ENCODE data around the gene ZSCAN31.
"Not testable (repeated sequence)": the region's sequence is repeated elsewhere in the genome, so short reads cannot be mapped to it uniquely, and the experiment has no call there.

GRCh38 chr6:28317866-28318265 is 18.1 kb downstream of the ZSCAN31 start:
- not testable (repeated sequence) for TF ChIP-seq POLR2AphosphoS5, CTCF (IDR thresholded peaks at IDR 0.05)
